ENCODE measurements around the gene BIRC2. TPM values are rescaled to one million over a fixed set of nuclear protein-coding genes. Genes with fewer than 3 reads are reported as not detected.

BIRC2 gene
- total and polyA plus RNA-seq, 10 donors, result 24.0 to 101 (median 46.6) TPM

DNA sequence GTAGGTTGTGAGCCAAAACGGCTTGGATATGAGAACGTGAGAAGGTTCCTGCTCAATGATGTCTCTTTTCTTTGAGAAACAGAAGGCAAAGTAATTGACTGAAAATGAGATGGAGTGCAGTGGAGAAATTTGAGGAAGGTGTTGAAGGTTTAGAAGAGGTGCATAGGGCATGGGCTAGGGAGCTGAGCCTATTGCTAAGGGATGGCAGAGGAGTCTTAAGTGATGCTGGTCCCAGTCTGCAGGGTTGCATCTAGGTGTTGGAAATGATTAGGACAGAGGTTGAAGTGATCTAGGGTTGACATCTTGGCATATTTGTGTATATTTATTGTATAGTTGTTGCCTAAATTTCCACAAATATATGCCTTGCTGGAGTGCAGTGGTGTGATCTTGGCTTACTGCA, 27.5 kb upstream of the BIRC2 start:
- H3K36me3 ChIP-seq, result peaks cover 0 to 39% (median 5%) of the 10 kb centered on the region in 6 donors
- H3K4me1 ChIP-seq, result peaks cover 40 to 98% (median 82%) of the 10 kb centered on the region in 6 donors
- H3K9me3 ChIP-seq, result no peaks in the 10 kb centered on the region
- no peak for TF ChIP-seq CTCF (IDR thresholded peaks at IDR 0.05 in 8 of 11, conservative IDR thresholded peaks at IDR 0.05 in 3 of 11)
- TF ChIP-seq POLR2A (IDR thresholded peaks at IDR 0.05), result no peak
- no peak for TF ChIP-seq POLR2AphosphoS5 (IDR thresholded peaks at IDR 0.05)
- H3K27ac ChIP-seq, result peak overlapping the region; percentile 79 to 95 (median 89)
- WGBS, 5 donors, result 36 to 62% (median 49%) methylated on average over 2 of the region's 2 CpGs
- DNase-seq, result no peak
- H3K27me3 ChIP-seq (replicated peaks in 1 of 7), result no peaks in the 10 kb centered on the region
- intact Hi-C loops (cut with DNase I; ENCODE audit: low total_unique reads), result no loop called here
- peak overlapping the region; percentile 55 to 83 (median 64) for H3K4me3 ChIP-seq

DNA sequence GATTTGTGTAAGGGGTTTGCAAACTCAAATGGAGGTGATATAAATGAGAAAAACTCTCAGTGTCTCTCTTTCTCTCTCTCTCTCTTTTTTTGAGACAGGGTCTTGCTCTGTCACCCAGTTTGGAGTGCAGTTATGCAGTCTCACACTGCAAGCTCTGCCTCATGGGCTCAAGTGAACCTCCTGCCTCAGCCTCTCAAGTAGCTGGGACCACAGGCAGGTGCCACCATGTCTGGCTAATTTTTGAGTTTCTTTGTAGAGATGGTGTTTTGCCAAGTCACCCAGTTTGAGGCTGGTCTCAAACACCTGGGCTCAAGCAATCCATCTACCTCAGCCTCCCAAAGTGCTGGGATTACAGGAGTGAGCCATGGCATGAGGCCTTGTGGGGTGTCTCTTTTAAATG, 26.8 kb upstream of the BIRC2 start:
- peaks cover 0 to 46% (median 11%) of the 10 kb centered on the region in 6 donors for H3K36me3 ChIP-seq
- intact Hi-C loops (cut with DNase I; ENCODE audit: low total_unique reads), result no loop called here
- peaks cover 38 to 98% (median 81%) of the 10 kb centered on the region in 6 donors for H3K4me1 ChIP-seq
- DNase-seq, result no peak
- H3K27ac ChIP-seq, result peak overlapping the region; percentile 79 to 95 (median 89)
- H3K9me3 ChIP-seq, result no peaks in the 10 kb centered on the region
- H3K27me3 ChIP-seq (replicated peaks in 1 of 7), result no peaks in the 10 kb centered on the region
- no peak for TF ChIP-seq POLR2AphosphoS5 (IDR thresholded peaks at IDR 0.05)
- no peak for TF ChIP-seq POLR2A (IDR thresholded peaks at IDR 0.05)
- no peak for TF ChIP-seq CTCF (IDR thresholded peaks at IDR 0.05 in 8 of 11, conservative IDR thresholded peaks at IDR 0.05 in 3 of 11)
- peak overlapping the region; percentile 55 to 83 (median 64) for H3K4me3 ChIP-seq

- peak overlapping the region; percentile 1 to 83 (median 61) for H3K4me3 ChIP-seq
- intact Hi-C loops (cut with DNase I; ENCODE audit: low total_unique reads), result no loop called here
- peaks cover 34 to 98% (median 79%) of the 10 kb centered on the region in 6 donors for H3K4me1 ChIP-seq
- TF ChIP-seq POLR2A (IDR thresholded peaks at IDR 0.05) (no peak), POLR2AphosphoS5 (IDR thresholded peaks at IDR 0.05) (peak in 1 of 3 donors; percentile 53)
- no peak for DNase-seq
- no peaks in the 10 kb centered on the region for H3K9me3 ChIP-seq
- H3K27ac ChIP-seq, result peak overlapping the region; percentile 79 to 95 (median 89)
- peaks cover 0 to 50% (median 13%) of the 10 kb centered on the region in 6 donors for H3K36me3 ChIP-seq
- H3K27me3 ChIP-seq (replicated peaks in 1 of 7), result no peaks in the 10 kb centered on the region
These were observed 26.3 kb upstream of the BIRC2 start for GRCh38 chr11:102320679-102321078.

- intact Hi-C loops (cut with DNase I; ENCODE audit: low total_unique reads), result no loop called here
- TF ChIP-seq CTCF (IDR thresholded peaks at IDR 0.05 in 8 of 11, conservative IDR thresholded peaks at IDR 0.05 in 3 of 11) (no peak), POLR2A (IDR thresholded peaks at IDR 0.05) (no peak), POLR2AphosphoS5 (IDR thresholded peaks at IDR 0.05) (no peak)
- peaks cover 0 to 69% (median 31%) of the 10 kb centered on the region in 6 donors for H3K36me3 ChIP-seq
- no peaks in the 10 kb centered on the region for H3K9me3 ChIP-seq
- DNase-seq, result no peak
- H3K4me3 ChIP-seq, result peak overlapping the region in 5 of 8 donors; percentile 9 to 83 (median 59)
- H3K27ac ChIP-seq, result peak overlapping the region in 6 of 8 donors; percentile 87 to 95 (median 90)
- 8 to 26% (median 12%) methylated on average over 2 of the region's 2 CpGs for WGBS, 5 donors
- H3K27me3 ChIP-seq (replicated peaks in 1 of 7), result no peaks in the 10 kb centered on the region
- peaks cover 26 to 100% (median 69%) of the 10 kb centered on the region in 6 donors for H3K4me1 ChIP-seq
These were observed 24.5 kb upstream of the BIRC2 start for GRCh38 chr11:102322560-102322959.

Measured in spleen (tissue), 11 donors.